Activated CD4-positive, alpha-beta T cell treated with anti-CD3 and anti-CD28 coated beads for 4 hours (primary cell): Measurements from ENCODE around the gene JAKMIP1.
"Not testable (repeated sequence)": the region's sequence is repeated elsewhere in the genome, so short reads cannot be mapped to it uniquely, and the experiment has no call there.

Source experiments
- DNase-seq, 2 donors: peaks; one replicate each; pipeline ENCODE4 v3.0.0-alpha.2; 2020

JAKMIP1 gene

DNA sequence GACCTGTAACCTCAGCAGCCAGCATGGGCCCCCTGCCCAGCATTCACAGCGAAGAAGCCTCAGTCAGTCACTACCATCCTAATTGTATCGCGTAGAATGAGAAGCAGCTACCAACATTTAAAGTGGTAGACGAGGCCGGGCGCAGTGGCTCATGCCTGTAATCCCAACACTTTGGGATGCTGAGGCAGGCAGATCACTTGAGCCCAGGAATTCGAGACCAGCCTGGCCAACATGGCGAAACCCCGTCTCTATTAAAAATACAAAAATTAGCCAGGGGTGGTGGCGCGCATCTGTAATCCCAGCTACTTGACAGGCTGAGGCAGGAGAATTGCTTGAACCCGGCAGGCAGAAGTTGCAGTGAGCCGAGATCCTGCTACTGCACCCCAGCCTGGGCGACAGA, 59.3 kb downstream of the JAKMIP1 start:
- DNase-seq = not testable (repeated sequence)

DNA sequence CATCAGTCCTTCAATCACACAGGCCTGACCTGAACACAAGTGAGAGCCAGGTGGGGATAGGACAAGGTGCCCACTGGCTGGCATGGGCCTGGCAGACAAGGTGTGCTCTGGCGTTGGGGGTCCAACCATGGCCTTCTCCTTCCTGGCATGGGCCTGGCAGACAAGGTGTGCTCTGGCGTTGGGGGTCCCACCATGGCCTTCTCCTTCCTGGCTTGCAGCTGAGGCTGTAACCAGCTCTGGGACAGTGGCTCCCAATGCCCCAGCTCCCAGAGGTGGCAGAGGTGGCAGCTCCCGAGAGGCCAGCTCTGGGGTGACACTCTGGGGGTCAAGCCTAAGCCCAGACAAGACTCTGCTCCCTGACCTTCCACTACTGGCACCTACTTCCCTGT, 62.6 kb downstream of the JAKMIP1 start:
- no peak for DNase-seq

DNA sequence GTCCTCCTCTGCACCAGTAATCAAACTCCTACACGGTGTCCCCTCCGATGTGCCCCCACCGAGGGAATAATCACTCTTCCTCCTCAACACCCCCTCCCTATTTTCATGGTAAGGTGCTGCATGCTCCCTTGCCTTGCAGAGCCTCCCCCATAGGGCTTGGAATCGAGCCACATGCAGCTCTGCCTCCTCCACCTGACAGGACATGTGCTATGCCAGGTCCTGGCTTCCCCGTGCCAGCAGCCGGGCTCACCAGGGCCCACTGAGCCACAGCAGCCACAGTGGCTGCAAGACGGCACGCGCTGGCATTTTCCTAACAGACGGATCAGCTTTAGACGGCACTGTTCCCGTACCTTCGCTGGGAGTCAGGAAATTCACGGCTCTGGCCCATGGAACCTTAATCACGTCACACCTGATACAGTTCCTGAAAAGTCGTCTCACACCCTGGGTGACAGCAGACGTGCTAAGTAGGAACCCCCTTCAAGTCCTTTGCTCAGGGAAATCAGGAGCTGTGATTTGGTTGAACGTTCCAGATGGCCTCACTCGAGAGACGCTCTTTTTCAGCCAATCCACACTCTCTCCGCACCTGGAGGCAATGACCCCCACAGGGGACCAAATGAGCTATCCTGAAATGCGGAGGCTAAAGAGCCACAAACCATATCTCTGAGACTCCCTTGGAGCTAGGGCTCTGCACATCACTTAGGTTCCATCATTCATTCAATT, 63.2 kb downstream of the JAKMIP1 start:
- no peak for DNase-seq

DNA sequence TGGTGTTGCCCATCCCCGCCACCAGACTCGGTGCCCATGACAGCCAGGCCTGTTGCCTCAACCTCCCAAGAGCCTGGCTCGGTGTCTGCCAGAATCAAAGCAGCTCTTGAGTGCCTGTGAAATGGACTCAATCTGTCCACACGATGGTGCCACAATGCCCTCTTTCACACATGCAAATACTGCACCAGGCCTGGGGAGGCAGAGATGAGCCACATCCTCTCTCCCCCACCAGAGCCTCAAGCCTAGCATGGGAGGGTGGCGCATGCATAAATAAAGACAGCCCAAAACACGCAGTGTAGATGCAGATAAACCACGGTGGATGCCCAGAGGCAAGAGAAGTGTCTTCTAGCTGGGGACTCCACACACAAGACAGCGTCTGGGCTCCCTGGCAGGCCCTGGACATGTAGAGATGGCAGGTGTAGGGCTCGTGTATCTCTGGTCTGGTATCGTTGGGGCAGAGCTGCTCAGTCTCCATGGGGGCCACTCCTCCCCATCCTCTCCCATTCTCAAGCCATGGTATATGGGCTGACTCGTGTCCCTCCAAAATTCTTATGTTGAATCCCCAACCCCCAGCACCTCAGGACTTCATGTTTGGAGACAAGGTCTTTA, 65.6 kb downstream of the JAKMIP1 start:
- DNase-seq = peak; percentile 10 to 32

DNA sequence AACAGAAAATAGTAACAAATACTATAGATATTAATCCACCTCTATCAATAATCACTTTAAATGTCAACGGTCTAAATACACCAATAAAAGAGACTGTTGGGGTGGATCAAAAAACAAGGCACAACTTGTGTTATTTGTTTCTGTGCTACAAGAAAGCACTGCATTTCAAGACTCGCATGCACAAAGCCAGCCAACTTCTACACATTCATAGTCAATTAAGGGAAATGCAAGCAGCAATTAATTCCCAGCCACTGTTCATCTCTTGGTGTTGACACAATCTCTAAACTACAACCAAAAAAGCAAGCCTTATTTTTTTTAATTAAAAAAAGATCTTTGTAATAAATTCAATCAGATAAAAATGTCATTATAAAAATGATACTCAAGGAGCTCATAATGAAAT, 67.6 kb downstream of the JAKMIP1 start:
- no peak for DNase-seq

DNA sequence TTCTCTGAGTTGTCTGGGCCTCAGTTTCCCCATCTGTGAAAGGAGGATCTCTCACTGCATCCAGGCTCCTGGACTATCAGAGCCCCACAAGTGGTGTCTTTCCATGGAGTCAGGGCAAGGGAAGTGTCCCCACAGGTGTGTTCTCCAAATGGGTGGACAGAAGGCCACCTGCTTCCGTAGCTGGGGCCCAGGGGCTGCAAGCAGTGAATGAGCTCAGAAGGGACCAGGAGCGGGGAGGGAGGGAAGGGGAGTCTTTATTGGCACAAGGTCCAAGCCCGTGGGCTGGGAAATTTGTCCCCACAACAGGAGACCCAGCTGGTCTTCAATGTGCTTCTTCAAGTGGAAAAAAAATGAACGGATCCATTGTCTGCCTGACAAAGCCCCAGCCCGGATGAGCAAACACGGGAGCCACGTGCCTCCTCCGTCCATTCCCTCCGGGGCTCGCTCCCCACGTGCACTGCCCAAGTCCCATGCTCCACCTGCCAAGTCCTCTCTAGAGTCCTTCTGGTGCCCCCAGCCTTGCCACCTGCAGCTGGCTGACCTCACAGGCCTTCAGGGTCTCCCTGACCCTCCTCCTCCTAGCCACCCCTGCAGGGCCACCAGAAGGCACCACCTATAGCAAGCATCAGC, 72.0 kb downstream of the JAKMIP1 start:
- no peak for DNase-seq

DNA sequence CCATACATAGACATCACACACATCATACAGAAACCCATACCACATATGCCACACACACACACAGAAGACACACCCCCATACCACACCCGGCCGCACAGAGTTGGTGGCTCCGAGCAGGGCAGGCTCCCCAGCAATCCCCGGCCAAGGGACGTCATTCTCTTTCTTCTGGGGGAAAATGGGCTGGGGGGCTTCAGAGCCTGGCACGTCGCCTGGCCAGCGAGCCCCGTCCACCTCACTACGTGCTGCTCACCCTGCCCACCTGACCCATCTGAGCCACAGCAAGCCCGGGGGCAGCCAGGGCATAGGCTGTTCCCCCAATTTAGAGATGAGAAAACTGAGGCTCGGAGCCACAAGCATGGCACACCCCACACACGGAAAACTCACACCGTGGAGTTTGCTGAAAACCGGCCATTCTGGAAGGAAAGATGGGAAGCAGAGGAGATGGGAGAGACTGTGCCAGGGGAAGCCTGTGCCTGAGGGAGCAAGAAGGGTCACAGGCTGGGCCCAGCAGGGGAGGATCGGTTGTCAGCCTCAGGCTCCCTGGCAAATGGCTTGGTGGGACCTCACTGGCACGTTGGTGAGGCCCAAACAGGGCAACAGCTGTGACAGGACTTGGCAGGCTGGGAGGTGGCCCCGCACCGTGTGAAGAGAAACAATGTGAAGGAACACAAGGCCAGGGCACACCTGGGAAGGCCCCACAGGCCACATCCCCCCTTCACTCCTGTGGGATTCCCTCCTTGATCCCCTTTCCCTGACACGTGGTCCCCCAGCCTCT, 73.2 kb downstream of the JAKMIP1 start:
- DNase-seq = no peak

DNA sequence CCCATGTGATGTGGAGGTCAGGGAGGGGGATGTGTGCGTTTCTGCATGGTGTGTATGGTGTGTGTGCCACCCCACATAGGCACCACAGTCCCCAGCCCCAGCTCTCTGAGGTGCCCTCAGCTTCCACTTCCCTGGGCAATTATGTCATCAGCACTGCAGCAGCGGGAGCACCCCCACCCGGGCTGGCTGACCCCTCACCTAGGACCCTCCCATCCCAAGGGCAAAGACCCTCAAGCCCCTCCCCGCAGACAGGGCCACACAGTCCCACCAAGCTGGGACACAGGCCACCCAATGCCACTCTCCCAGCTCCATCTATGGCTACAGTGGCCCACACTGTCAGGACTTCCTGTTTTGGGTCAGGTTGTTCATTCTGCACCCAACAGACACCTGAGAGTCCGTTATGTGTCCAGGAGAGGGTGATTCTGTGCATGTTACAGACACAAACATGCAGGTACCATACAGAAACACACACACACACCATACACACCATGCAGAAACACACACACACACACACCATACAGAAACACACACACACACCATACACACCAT, 75.2 kb downstream of the JAKMIP1 start:
- no peak for DNase-seq

DNA sequence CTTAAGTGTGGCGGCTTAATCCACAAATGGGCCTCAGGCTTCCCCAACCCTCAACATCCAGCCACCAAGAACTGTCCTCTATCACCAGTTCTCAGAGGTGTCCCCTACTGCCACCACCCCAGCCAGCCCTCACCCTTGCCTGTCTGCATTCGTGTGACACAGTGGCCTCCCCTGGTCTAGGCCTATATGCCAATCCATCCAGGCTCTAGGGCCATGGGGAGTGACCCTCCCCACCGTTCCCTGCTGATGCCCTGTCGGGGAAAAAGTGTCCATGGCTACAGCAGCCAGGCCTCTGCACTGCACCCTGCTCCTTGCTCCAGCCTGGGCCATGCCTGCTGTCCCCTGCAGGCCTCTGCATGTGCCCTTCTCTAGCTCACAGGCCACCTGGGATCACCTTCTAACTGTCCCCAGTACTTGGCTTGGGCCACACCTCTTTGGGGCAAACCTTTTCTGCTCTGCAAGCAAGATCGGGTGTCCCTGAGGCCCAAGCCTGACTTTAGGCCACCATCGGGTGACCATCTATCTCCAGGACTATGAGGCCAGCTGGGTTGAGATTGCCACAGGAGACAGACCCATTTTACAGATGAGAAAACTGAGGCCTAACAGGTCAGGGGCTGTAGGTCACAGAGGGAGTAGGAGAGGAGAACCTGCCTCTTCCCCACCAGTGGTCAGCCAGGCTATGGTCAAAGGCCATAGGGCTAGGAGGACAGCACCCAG, 75.8 kb downstream of the JAKMIP1 start:
- no peak for DNase-seq

DNA sequence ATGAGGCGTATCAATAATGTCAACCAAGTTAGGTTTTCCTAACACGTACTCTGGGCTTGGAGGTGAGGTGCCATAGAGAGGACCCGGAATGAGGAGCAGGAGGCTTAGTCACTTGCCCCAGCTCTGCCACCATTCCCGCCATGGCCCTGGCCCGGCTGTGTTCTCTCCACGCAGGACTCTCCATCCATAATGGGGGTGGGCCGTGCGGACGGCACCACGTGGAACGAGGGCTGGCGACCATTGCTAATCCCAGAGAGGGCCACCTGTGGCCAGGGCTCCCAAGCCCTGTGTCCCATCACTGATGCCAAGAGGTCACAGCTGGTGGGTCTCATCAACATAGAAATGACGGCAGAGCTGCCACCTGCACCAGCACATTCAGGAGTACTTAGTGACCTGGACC, 76.4 kb downstream of the JAKMIP1 start:
- no peak for DNase-seq

DNA sequence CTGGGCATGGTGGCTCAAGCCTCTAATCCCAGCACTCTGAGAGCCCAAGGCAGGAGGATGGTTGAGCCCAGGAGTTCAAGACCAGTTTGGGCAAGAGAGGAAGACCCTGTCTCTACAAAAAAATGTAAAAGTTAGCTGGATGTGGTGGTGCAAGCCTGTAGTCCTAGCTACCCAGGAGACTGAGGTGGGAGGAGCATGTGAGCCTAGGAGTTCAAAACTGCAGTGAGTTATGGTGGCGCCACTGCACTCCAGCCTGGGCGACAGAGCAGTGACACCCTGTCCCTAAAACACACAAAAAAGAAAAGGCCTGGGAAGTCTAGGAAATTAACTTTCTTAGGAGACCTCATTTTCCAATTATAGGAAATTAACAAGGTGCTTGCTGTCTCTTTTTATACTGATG, 76.8 kb downstream of the JAKMIP1 start:
- no peak for DNase-seq

DNA sequence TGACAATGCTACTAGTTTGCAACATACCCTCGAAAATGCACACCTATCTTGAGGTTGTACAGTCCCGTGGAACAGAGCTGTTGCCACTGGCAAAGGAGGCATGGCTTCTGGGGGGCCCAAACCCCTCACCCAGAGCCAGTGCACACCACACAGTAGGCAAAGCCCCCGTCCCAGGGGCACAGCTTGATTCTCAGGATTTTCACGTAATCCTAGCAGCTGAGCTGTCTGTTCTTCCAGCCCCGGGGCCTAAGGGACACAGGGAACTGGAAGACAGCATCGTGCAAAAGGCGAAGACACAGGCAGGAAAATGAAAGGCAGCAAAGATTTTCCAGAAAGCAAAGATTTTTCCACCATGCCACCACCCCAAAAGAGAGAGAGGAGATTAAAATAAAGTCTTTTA, 77.2 kb downstream of the JAKMIP1 start:
- no peak for DNase-seq

DNA sequence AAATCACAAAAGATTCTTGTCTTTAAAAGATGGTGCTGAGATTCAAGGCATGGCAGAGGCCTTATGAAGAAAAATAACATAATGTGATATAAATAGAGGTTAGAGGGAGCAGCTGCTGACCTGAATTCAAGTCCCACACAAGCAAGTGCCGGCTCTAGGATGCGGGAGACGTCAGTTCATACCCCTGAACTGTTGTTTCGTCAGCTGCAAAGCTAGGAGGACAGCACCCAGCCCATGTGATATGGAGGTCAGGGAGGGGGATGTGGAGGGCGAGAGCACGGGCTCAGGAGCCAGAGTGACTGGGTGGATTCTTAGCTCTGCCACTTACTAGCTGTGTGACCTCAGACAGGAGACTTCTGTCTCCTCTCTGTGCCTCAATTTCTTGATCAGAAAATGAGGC, 77.9 kb downstream of the JAKMIP1 start:
- DNase-seq = no peak

DNA sequence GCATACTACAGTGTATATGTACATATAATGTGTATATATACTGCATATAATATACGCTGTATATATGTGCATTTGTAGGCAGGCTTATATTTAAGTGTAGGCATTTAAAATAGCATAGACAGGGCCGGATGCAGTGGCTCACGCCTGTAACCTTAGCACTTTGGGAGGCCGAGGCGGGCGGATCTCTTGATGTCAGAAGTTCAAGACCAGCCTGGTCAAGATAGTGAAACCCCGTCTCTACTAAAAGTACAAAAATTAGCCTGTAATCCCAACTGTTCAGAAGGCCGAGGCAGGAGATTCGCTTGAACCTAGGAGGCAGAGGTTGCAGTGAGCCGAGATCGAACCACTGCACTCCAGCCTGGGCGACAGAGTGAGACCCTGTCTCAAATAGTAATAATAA, 78.4 kb downstream of the JAKMIP1 start:
- DNase-seq = no peak

DNA sequence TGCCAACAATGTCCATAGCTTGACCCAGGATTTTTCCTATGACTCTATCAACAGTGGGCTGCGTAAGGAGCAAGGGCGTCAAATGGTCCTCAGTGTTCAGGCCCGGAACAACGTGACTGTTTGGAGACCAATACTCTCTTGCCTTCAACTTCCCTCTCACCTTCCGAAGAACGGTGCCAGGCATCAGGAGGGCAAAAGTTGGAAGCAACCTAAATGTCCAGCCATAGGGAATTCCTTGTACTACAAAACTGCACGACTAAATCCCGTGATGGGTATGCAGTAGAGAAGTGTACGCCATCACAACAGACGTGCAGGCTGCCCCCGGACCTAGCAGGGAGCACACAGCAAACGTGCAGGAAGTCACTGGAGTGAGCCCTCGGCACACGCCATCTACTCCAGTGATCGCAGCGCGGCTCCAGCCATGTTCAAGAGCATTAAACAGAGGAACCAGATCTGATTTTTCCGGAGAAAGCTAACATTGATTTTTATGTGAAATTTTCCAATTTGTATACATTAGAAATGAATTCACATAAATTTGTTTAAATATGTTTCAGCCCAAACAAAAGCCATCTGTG, 79.0 kb downstream of the JAKMIP1 start:
- no peak for DNase-seq

DNA sequence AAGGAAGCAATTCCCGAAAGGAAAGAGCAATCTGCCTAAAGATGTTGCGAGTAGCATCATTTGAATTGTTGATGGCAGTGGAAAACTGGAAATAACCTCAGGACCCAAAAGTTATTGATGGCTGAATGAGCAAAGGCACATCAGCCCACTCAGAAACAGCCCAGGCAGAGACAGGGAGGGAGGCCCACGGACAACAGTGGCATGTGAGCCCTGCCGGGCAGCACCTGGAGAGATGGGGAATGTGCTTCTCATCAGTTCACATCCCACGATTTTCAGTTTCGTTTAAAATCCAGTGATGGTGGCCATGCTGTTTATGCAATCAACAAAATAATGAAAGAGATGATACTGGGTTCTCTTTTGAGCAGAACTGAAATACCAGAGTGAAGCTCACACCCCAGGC, 80.0 kb downstream of the JAKMIP1 start:
- DNase-seq = no peak

DNA sequence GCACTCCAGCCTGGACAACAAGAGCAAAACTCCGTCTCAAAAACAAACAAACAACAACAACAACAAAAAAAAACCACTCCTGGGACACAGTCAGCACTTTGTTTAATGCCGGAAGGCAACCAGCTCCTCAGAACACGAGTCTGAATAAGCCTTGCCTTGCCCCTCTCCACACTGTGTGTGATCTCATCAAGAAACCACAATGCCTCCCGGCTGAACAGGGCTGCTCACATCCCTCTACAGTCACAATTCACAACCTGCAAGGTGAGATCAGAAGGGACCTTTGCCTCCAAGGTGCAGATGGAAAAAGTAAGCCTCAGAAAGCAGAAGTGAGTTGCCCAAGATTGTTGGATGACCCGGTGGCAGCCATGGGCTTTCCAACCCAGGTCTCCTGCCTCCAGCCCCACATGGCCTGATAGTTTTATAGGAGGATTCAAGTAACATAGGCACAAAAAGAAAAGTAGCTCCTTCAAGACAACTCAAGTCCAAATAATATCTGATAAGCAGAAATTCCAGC, 80.8 kb downstream of the JAKMIP1 start:
- DNase-seq = no peak

DNA sequence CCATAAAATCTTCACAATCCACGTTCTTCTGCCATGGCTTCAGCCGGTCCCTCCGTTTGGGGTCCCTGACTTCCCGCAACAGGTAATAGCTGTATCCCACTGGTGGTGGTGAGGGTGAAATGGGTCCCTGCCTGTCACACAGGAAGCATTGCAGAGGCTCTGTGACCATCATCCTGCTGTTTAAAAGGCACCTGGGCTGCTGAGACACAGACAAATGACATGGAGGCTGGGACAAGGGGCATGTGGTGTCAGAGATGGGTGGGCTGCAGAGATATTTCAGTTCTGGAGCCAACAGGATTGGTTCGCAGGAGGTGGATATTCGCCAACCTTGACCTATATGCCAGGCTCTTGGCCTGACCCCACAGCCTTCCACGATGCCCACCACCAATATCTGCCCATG, 82.1 kb downstream of the JAKMIP1 start:
- DNase-seq = no peak

DNA sequence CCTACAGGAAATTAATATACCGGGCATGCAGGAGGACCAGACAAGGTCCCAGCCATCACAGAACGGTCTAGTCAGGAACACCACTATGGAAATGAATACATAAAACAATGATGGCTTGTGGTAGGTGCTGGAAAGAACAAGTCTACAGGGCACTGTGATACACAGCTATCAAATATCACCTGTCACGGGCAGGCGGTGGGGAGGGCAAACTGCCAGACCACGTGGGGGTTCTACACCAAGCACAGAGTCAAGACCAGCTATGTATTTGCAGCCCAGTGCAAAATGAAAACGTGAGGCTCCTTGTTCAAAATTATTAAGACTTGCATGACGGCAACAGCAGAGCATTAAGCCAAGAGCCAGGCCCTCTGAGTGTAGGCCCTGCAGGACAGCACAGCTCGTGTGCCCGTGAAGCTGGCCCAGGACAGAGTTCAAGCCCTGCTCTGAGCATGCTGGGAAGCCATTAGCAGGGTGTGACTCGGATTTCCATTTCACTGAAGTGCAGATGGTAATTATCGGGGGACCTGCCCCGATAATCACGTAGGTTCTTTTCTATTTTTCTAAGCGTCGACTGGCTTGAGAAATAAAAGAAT, 83.6 kb downstream of the JAKMIP1 start:
- no peak for DNase-seq

DNA sequence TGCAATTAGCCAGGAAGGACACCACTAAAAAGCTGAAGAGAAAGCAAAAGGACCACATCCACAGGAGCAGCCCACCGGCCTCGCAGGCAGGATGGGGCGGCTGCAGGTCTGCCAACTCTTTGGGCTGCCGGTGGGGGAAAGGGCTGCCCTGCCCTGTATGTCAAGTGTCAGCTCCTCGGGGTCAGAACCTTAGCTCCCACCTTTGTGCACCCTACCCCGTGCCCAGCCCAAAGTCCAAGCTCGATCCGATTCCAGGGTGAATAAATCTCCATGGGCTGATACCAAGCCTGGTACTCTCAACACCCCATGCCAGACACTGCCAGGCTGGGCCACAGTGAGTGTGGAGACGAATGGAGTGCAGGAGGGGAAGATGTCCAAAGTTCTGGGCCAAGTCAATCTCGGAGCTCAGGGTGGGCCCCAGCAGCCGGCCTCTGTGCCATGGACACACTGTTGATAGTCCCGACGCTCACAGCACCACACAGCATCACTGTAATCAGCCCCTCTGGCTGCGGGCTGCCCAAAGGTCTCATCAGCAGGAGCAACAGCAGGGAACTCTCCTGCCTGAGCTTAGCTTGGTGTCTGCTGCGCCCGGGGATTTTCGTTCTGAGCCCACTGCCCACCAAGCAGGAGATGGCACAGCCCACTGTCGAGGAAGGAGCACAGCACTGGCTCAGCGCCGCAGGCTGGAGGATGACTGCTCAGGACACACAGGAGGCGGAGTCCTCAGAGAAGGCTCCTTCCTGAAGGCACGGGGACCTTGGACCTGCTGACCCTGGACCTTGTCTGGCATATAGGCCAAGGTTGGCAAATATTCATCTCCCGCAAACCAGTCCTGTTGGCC, 84.4 kb downstream of the JAKMIP1 start:
- DNase-seq = no peak

DNA sequence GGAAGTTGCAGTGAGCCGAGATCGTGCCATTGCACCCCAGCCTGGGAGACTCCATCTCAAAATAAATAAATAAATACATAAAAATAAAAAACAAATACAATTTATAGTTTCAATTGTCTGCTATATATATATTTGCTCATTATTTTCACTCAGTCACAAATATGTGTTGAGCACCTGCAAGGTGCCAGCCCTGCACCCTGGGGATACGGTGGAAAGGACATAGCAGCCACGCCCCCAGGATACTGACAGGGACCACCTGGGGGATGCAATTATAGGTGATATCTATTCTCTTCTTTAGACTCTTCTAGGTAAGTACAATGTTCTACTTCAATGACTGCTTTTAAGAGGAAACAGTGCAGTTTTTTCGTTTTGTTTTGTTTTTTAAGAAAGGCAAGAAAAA, 85.0 kb downstream of the JAKMIP1 start:
- no peak for DNase-seq
